Posterior vena cava (tissue), 2 donors: ENCODE data around the gene HOXD9. TPM values are rescaled to one million over a fixed set of nuclear protein-coding genes. Genes with fewer than 3 reads are reported as not detected.

ENCODE experiments used
- DNase-seq: peaks from one replicate; pipeline ENCODE4 v3.0.0-alpha.2; 2020; ENCODE audit warnings: low spot score
- intact Hi-C, 2 donors: fragments of 100-400 bp; cut with DNase I; formaldehyde crosslinking; loops; one replicate each; pipeline versions ENCODE4 v1.14.1 to v1.14.2; 2022 to 2023
- total RNA-seq, 2 donors: library from RNA; stranded (reverse); fragmentation: NEBNext Ultra II Directional; extraction: Animal tissue kit (Norgen Biotek cat#: 25700); gene quantifications; one replicate each; pipeline ENCODE4 v1.2.1, GENCODE V29; 2021
- donor health status: DM: yes; HTN: yes; CAD: no.
- donor health status: DM: yes; HTN: yes; CAD: no.

HOXD9 gene
- total RNA-seq, 2 donors from 2014 or later: 7.9 to 12.0 TPM

- intact Hi-C loops: no loop called here
- peak; percentile 83 for DNase-seq
Measured at GRCh38 chr2:176130147-176130956, 7.8 kb downstream of the HOXD9 start.

- no peak for DNase-seq
- intact Hi-C loops: no loop called here
Measured at GRCh38 chr2:176130957-176131847, 8.7 kb downstream of the HOXD9 start.

- intact Hi-C loops: no loop called here
- no peak for DNase-seq
Measured at GRCh38 chr2:176131848-176132158, 9.3 kb downstream of the HOXD9 start.

GRCh38 chr2:176132205-176133171 is 10.0 kb downstream of the HOXD9 start:
- intact Hi-C loops: no loop called here
- no peak for DNase-seq

GRCh38 chr2:176133389-176133788 is 10.9 kb downstream of the HOXD9 start:
- intact Hi-C loops: no loop called here
- no peak for DNase-seq

GRCh38 chr2:176134035-176134434 is 11.5 kb downstream of the HOXD9 start:
- intact Hi-C loops: no loop called here
- no peak for DNase-seq

GRCh38 chr2:176135035-176135440 is 12.5 kb downstream of the HOXD9 start:
- intact Hi-C loops: loop anchor here (5.0 kb wide), 1 partner anchor 502 kb away; no protein-coding TSS in a partner anchor

GRCh38 chr2:176136374-176137251 is 14.1 kb downstream of the HOXD9 start:
- intact Hi-C loops: loop anchor here (5.0 kb wide), 1 partner anchor 501 kb away; no protein-coding TSS in a partner anchor
- peak; percentile 78 for DNase-seq

More at GRCh38 chr2:176135035-176135440, 12.5 kb downstream of the HOXD9 start:
- DNase-seq: no peak

GRCh38 chr2:176137252-176137580 is 14.7 kb downstream of the HOXD9 start:
- no peak for DNase-seq
- intact Hi-C loops: loop anchor here (5.0 kb wide), 1 partner anchor 500 kb away; no protein-coding TSS in a partner anchor

GRCh38 chr2:176137906-176138305 is 15.4 kb downstream of the HOXD9 start:
- no peak for DNase-seq
- intact Hi-C loops: loop anchor here (5.0 kb wide), 1 partner anchor 499 kb away; no protein-coding TSS in a partner anchor

GRCh38 chr2:176138526-176138922 is 16.0 kb downstream of the HOXD9 start:
- DNase-seq: no peak
- intact Hi-C loops: loop anchor here (5.0 kb wide), 1 partner anchor 499 kb away; no protein-coding TSS in a partner anchor

GRCh38 chr2:176138923-176139660 is 16.6 kb downstream of the HOXD9 start:
- intact Hi-C loops: loop anchor here (5.0 kb wide), 1 partner anchor 498 kb away; no protein-coding TSS in a partner anchor
- DNase-seq: no peak

GRCh38 chr2:176139661-176140512 is 17.4 kb downstream of the HOXD9 start:
- intact Hi-C loops: loop anchor here (2.0 to 10.0 kb wide), 5 partner anchors 312 to 497 kb away; no protein-coding TSS in a partner anchor
- DNase-seq: no peak

GRCh38 chr2:176140513-176141317 is 18.2 kb downstream of the HOXD9 start:
- intact Hi-C loops: loop anchor here (2.0 to 10.0 kb wide), 4 partner anchors 312 to 414 kb away; no protein-coding TSS in a partner anchor

GRCh38 chr2:176142281-176142680 is 19.8 kb downstream of the HOXD9 start:
- DNase-seq: no peak
- intact Hi-C loops: loop anchor here (5.0 to 10.0 kb wide), 3 partner anchors 310 to 413 kb away; no protein-coding TSS in a partner anchor

More at GRCh38 chr2:176140513-176141317, 18.2 kb downstream of the HOXD9 start:
- DNase-seq: peak; percentile 92
